SU-DHL-6 (cell line): ENCODE results near the gene SERPINB10.

Experiments
- CTCF ChIP-seq: fragments of 200-600 bp; sonication (generic); IDR thresholded peaks from one replicate; pipeline ENCODE4 v1.5.1; 2017; ENCODE audit warnings: antibody characterized with exemption, mild to moderate bottlenecking, low read length, moderate library complexity; ENCODE audit not compliant: insufficient read depth, poor library complexity, severe bottlenecking
- EZH2phosphoT487 ChIP-seq: fragments of 200-600 bp; sonication (generic), shearing (Covaris generic); conservative IDR thresholded peaks from 2 replicates; pipeline ENCODE4 v1.6.1; 2018; ENCODE audit warnings: mild to moderate bottlenecking, antibody characterized with exemption, low read length, moderate library complexity, mixed read lengths

- TF ChIP-seq CTCF (no peak), EZH2phosphoT487 (no peak)
Measured at GRCh38 chr18:63930773-63931354, 23.1 kb downstream of the SERPINB10 start.
